Stimulated activated memory B cell treated with anti-CD40 and anti-IgM and Interleukin-4, amounts not matched to agents 10 μg/mL and 1 μg/mL and 100 μg/mL, for 72 hours (primary cell): ENCODE data around the gene KIAA0930.
A peak's percentile ranks its signal among the peaks of the same experiment; 100 is the strongest.

Experiments
- ATAC-seq: fragments of 150-1000 bp; cut with Tn5 transposase; 2 replicates; pipeline ENCODE4 v1.10.0; 2021
- H3K27ac Mint-ChIP-seq: one replicate; pipeline ENCODE4 v1.8.0; 2022; ENCODE audit warnings: mild to moderate bottlenecking, mixed read lengths
- H3K27me3 Mint-ChIP-seq: one replicate; pipeline ENCODE4 v1.8.0; 2022; ENCODE audit warnings: mixed read lengths
- H3K36me3 Mint-ChIP-seq: one replicate; pipeline ENCODE4 v1.8.0; 2022; ENCODE audit warnings: mixed read lengths
- H3K4me1 Mint-ChIP-seq: one replicate; pipeline ENCODE4 v1.8.0; 2022; ENCODE audit warnings: mixed read lengths
- H3K4me3 Mint-ChIP-seq: one replicate; pipeline ENCODE4 v1.8.0; 2022; ENCODE audit warnings: mild to moderate bottlenecking, moderate library complexity, mixed read lengths
- H3K9me3 Mint-ChIP-seq: one replicate; pipeline ENCODE4 v1.8.0; 2022; ENCODE audit warnings: mixed read lengths

The KIAA0930 gene

DNA sequence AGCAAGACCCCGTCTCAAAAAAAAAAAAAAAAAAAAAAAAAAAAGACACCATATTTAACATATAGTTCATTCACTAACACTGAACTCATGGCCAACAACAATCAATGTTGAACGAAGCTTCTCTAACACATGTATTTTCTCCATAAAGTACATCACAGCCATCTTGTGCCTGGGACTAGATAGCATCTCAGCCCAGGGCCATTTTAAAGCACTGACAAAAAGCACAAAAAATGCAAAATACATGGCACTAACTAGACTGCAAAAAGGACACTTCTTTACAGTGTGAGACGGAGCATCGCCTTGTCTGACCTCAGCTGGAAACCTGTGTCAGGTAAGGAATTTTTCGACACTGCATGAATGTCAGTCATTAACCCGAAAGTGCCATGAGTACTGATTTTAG, 23.3 kb downstream of the KIAA0930 start:
- Mint-ChIP-seq H3K27me3 (no peaks in the 10 kb centered on the region), H3K4me1 (peaks cover 49% of the 10 kb centered on the region), H3K27ac (no peak overlapping the region), H3K4me3 (no peak overlapping the region), H3K9me3 (no peaks in the 10 kb centered on the region), H3K36me3 (no peaks in the 10 kb centered on the region)
- no peak for ATAC-seq

DNA sequence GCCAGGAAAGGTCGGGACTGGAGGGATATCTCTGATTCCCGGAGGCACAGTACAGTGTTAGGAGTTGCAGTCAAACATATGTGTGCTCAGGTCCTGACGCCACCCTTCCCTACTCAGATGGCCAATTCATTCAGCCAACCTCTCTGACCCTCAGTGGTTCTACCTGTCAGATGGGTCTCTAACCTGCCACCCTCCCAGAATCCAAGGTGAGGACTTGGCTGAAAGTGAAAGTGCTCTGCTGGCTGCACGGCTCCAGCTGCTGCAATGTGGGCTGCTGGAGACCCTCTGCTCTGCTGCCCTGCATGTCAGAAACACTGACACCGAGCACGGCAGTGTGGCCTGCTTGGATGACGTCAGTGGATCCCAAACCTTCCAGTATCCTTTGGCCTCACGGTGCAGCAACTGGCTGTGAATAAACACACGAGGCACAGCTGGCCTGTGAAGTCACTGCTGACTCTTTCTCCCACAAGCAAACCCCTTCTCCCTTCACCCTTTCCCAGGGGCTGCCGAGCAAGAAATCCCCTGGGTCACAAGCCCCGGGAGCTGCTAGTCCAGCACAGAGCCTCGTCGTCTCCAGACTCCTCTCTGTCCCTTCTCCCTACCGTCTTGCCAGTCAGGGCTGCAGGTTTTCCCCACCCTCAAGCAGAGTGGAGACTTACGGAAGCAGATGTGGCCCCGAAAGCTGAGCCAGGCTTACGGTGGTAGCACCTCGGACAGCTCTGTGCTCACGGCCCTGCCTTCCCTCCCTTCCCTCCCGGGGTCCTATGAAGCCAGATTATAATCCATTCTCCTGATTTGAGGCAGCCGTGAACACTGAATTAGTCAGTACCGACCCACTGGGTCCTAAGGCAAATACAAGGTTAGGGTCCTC, 24.3 kb downstream of the KIAA0930 start:
- no peak overlapping the region for H3K4me3 Mint-ChIP-seq
- H3K27ac Mint-ChIP-seq = no peak overlapping the region
- no peaks in the 10 kb centered on the region for H3K27me3 Mint-ChIP-seq
- H3K4me1 Mint-ChIP-seq = peaks cover 48% of the 10 kb centered on the region
- no peak for ATAC-seq
- H3K36me3 Mint-ChIP-seq = no peaks in the 10 kb centered on the region
- no peaks in the 10 kb centered on the region for H3K9me3 Mint-ChIP-seq

DNA sequence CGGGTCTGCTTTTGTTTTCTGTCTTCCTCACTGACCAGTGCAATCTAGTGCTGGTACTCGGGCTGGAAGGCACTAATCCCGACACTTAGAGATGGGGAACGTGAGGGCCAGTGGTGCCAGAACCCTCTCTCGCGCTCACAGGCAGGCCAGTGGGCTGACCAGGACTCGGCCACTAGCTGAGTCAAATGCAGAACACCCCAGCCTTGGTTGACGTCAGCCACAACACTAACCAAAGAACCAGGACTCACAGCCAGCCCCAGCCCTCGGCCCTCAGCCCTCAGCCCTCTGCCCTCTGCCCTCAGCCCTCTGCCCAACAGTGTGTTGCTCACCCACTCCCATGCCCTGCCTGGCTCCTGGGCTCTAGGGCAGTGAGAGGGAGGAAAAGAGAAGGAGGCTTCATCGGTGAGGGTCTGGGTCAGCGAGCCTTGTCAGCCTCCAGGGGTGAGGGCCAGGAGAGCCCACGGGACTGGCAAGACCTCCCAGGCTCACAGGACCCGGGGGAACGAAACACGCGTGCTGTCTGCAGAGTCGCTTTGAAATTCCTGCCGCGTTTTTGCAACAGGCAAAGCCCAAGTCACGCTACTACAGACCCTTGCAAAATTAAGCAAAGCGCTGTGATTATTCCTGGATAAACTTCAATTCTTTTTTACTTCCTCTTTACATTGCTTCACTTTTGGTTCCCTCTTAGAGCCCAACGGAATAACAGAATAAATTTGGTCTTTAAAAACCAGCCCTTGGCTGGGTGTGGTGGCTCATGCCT, 27.5 kb downstream of the KIAA0930 start:
- H3K36me3 Mint-ChIP-seq = peaks cover 15% of the 10 kb centered on the region
- no peaks in the 10 kb centered on the region for H3K9me3 Mint-ChIP-seq
- H3K4me1 Mint-ChIP-seq = peaks cover 39% of the 10 kb centered on the region
- no peaks in the 10 kb centered on the region for H3K27me3 Mint-ChIP-seq
- no peak overlapping the region for H3K27ac Mint-ChIP-seq
- ATAC-seq = no peak
- H3K4me3 Mint-ChIP-seq = no peak overlapping the region

DNA sequence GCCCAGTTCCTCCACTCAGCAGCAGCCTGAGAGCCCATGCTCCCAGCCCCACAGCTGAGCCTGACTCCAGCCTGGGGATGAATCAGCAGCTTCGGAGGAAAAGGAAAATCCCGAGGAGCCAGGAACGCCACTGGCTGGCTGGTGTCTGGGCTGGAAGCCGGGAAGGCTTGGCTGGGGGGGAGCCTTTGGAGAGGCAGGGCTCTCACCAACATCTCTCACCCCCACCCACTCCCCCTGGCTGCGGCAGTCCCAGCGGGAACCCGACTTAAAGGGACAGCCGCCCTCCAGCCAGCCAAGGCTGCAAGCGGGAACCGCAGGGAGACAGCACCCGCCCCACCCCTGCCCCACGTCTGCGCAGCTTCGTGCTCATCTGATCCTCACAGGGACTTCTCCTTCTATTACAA, 28.4 kb downstream of the KIAA0930 start:
- no peak for ATAC-seq
- Mint-ChIP-seq H3K27me3 (no peaks in the 10 kb centered on the region), H3K9me3 (no peaks in the 10 kb centered on the region), H3K36me3 (peaks cover 15% of the 10 kb centered on the region), H3K27ac (no peak overlapping the region), H3K4me1 (peaks cover 39% of the 10 kb centered on the region), H3K4me3 (no peak overlapping the region)

DNA sequence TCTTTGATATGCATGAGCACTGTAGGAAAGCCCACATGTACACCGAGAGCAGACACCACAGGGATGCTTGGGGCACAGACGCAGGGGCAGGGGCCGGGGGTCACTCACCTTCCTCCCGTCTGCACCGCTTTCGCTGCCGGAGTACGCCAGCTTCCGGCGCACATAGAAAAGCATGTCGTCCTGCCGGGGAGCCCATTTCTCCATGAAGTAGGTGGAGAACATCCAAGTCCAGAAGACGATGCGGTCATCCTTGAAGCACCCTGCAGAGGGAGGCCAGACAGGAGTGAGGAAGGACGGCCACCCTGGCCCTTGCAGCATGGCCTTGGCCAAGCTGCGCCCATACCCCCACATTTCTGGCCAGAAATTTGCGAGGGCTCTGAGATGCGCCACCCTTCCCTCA, 28.8 kb downstream of the KIAA0930 start:
- peaks cover 15% of the 10 kb centered on the region for H3K36me3 Mint-ChIP-seq
- no peak overlapping the region for H3K27ac Mint-ChIP-seq

DNA sequence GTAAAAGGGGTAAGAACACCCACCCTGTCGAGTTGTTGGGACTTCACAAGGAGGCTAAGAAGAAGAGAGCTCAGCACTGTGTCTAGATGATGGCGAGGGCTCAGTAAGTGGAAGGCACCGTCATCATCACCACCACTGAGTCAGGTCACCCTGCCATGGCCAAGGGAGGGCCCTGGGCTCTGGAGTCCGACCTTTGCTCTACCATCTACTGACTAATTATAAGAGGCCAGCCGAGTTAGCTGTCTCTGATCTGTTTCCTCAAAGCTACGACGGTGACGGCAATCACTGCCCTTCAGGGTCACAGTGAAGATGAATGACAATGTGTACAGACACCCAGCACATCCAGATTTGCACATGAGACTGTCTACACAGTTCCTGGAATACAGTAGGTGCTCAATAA, 29.3 kb downstream of the KIAA0930 start:
- Mint-ChIP-seq H3K36me3 (peaks cover 15% of the 10 kb centered on the region), H3K4me3 (no peak overlapping the region), H3K27ac (no peak overlapping the region)

More for the DNA sequence above, 28.8 kb downstream of the KIAA0930 start:
- no peaks in the 10 kb centered on the region for H3K9me3 Mint-ChIP-seq
- ATAC-seq = no peak
- no peak overlapping the region for H3K4me3 Mint-ChIP-seq
- peaks cover 39% of the 10 kb centered on the region for H3K4me1 Mint-ChIP-seq
- H3K27me3 Mint-ChIP-seq = no peaks in the 10 kb centered on the region

DNA sequence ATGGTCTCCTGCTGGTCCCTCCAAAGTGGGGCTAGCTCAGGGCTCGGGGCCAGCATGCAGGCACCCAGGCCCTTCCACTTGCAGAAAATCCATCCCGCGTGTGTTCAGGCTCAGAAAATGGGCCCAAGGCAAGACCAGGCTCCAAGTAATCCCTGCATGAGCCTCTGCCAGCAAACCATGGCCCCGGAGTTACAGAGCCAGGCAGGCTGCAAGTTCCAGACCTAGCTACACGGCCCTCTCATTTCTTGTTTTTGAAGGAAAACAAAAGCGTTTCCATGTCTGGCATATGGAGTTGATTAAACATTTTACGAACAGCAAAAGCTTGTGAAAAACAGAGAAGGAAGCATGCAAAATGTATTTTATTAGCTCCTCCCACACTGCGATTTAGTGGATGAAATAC, 29.7 kb downstream of the KIAA0930 start:
- Mint-ChIP-seq H3K27ac (no peak overlapping the region), H3K9me3 (no peaks in the 10 kb centered on the region), H3K4me1 (peaks cover 34% of the 10 kb centered on the region), H3K36me3 (peaks cover 20% of the 10 kb centered on the region), H3K4me3 (no peak overlapping the region), H3K27me3 (no peaks in the 10 kb centered on the region)
- ATAC-seq = no peak

More for the DNA sequence above, 29.3 kb downstream of the KIAA0930 start:
- Mint-ChIP-seq H3K9me3 (no peaks in the 10 kb centered on the region), H3K27me3 (no peaks in the 10 kb centered on the region), H3K4me1 (peaks cover 36% of the 10 kb centered on the region)
- no peak for ATAC-seq

DNA sequence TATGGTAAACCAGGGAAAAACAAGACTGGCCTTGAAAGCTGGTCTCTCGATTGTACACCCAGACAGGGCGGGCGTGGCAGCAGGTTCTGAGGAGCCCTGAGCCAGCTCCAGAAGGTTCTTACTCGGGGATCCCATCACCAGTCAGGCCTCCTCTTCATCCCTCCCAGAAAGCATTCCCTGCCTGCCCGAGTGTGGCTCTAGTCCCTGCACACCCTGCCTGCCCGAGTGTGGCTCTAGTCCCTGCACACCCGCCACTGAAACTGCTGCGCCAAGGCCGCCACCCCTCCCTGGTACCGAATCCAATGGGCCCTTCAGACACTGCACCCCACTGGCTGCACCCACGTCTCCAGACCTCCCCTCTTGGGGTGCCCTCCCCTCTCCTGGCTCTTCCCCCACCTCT, 30.1 kb downstream of the KIAA0930 start:
- peaks cover 24% of the 10 kb centered on the region for H3K36me3 Mint-ChIP-seq
- H3K27me3 Mint-ChIP-seq = no peaks in the 10 kb centered on the region
- no peaks in the 10 kb centered on the region for H3K9me3 Mint-ChIP-seq
- H3K27ac Mint-ChIP-seq = no peak overlapping the region
- ATAC-seq = no peak
- peaks cover 31% of the 10 kb centered on the region for H3K4me1 Mint-ChIP-seq
- H3K4me3 Mint-ChIP-seq = no peak overlapping the region

DNA sequence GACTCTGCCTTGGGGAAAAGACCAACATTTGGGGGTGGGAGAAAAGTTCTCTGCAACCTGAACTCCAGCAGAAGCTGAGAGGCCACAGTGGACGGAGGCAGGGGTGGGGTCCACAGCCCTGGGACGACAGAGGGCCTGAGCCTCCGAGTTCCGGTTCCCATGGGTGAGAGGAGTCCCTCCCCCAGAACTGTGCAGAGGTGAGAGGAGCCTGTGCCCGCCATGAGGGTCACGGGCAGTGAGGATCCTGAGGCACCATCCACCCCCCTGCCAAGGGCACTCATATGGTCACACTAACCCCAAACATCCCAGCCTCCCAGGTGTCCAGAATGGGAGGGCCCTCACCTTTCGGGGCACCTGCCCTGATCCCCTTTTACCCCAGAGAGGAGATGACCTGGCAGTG, 30.5 kb downstream of the KIAA0930 start:
- Mint-ChIP-seq H3K4me1 (peaks cover 27% of the 10 kb centered on the region), H3K27ac (no peak overlapping the region), H3K4me3 (no peak overlapping the region), H3K9me3 (no peaks in the 10 kb centered on the region), H3K27me3 (no peaks in the 10 kb centered on the region), H3K36me3 (peaks cover 27% of the 10 kb centered on the region)
- no peak for ATAC-seq

DNA sequence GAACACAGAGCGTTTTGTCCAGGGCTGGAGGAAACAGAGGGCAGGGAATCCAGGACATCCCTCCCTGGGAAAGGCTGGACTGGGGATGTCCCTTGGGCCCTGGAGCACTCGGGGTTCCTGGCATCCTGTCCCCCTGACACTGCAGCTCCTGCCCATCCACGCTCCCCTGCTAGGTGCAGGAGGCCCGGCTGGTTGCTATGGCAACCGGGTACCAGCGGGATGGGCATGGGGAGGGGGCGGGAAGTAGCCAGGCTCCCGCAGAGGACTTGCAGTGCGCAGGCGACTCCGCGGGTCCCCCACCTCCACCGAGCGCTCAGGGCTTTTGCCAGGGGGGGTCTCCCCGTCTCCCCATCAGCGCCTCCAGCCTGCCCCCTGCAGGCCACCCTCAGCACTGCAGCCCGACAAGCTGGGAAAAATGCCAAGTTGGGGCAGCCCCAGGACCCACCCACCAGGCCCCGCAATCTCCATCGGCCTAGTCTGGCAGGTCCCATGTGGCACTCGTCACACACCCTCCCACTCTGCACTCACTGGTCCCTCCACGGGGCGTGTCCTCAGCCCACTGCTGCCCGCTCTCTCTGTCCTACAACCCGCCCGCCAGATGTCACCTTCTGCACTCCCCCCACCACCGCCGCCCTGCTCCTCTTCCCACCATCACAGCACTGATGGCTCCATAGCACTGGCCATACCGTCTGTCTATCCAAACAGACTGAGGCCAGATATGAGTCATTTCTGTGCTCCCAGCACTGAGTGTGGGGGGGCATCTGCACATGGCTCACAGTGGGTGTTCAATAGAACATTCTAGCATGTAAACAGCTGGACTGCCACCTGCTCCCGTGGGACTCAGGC, 31.5 kb downstream of the KIAA0930 start:
- no peak overlapping the region for H3K27ac Mint-ChIP-seq
- H3K4me3 Mint-ChIP-seq = no peak overlapping the region
- peaks cover 24% of the 10 kb centered on the region for H3K4me1 Mint-ChIP-seq
- no peaks in the 10 kb centered on the region for H3K27me3 Mint-ChIP-seq
- no peak for ATAC-seq
- H3K9me3 Mint-ChIP-seq = no peaks in the 10 kb centered on the region
- H3K36me3 Mint-ChIP-seq = peaks cover 33% of the 10 kb centered on the region

DNA sequence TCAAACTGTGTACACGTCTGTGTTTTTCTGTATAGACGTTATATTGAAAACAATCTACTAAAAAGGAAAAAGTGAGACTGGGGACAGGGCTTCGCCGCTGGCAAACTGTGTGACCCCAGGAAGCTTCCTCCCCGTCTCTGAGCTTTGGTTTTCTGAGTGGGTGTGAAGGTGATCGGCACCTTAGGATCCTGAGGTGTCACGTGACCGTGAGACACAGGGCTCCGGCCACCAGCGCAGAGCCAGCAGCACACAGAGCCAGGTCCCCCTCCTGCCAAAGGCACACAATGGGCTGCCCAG, 32.0 kb downstream of the KIAA0930 start:
- no peaks in the 10 kb centered on the region for H3K9me3 Mint-ChIP-seq
- no peak overlapping the region for H3K4me3 Mint-ChIP-seq
- no peak overlapping the region for H3K27ac Mint-ChIP-seq
- peaks cover 38% of the 10 kb centered on the region for H3K36me3 Mint-ChIP-seq
- ATAC-seq = no peak
- peaks cover 18% of the 10 kb centered on the region for H3K4me1 Mint-ChIP-seq
- no peaks in the 10 kb centered on the region for H3K27me3 Mint-ChIP-seq

DNA sequence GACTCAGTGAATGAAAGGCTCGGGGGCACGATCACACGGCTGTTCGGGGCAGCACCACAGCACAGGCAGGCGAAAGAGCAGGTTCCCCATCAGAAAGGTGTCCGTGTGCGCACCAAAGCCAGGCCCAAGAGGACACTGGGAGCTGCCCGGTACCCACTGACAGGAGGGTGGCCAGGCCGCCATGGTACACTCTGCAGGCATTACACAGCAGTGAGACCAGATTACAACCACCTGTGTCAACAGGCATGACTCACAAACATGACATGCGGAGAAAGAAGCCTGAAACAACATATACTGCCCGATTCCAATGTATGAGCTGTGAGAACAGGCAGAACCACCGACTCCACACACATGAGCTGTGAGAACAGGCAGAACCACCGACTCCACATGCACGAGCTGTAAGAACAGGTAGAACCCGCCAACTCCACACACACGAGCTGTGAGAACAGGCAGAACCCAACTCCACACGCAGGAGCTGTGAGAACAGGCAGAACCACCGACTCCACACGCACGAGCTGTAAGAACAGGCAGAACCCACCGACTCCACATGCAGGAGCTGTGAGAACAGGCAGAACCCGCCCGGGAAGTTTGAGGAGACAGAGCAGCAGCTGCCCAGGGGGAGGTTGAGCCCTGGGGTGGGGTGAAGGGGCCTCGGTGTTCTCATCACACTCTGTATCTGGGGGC, 32.6 kb downstream of the KIAA0930 start:
- peaks cover 44% of the 10 kb centered on the region for H3K36me3 Mint-ChIP-seq
- no peak overlapping the region for H3K4me3 Mint-ChIP-seq
- no peaks in the 10 kb centered on the region for H3K27me3 Mint-ChIP-seq
- no peaks in the 10 kb centered on the region for H3K9me3 Mint-ChIP-seq
- peaks cover 13% of the 10 kb centered on the region for H3K4me1 Mint-ChIP-seq
- no peak overlapping the region for H3K27ac Mint-ChIP-seq
- no peak for ATAC-seq

DNA sequence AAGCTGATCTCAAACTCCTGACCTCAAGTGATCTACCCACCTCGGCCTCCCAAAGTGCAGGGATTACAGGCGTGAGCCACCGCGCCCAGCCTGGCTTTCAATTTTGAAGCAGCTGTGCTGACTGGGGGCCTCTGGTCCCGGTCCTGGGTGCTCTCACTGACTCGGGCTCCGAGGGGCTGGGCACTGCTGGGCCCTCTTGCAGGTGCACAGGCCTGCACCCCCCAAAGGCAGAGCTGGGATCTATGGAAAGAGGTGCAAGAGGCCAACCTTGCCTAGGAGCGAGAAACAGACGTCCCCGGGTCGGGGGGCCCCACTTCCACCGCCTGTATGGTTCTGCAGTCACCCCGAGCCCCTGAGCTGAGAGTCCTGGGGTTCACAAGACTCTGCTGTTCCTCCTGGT, 33.2 kb downstream of the KIAA0930 start:
- ATAC-seq = no peak
- no peaks in the 10 kb centered on the region for H3K9me3 Mint-ChIP-seq
- H3K27ac Mint-ChIP-seq = no peak overlapping the region
- no peak overlapping the region for H3K4me3 Mint-ChIP-seq
- peaks cover 10% of the 10 kb centered on the region for H3K4me1 Mint-ChIP-seq
- H3K27me3 Mint-ChIP-seq = no peaks in the 10 kb centered on the region
- H3K36me3 Mint-ChIP-seq = peaks cover 44% of the 10 kb centered on the region

DNA sequence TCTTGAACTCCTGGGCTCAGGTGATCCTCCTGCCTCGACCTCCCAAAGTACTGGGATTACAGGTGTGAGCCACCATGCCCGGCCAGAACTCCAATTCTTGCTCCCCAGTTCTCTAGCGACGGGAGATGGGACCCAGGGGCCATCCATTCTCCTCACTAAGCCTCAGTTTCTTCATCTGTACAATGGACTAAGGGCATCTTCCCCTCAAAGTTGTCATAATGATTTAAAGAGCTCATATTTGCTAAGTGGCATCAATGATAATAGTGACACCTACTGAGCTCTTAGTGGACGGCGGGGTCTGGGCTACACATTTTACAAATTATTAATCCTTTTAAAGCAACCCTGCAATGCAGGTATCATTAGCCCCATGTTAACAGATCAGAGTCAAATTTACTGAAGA, 34.5 kb downstream of the KIAA0930 start:
- no peak for ATAC-seq
- H3K27me3 Mint-ChIP-seq = no peaks in the 10 kb centered on the region
- peak overlapping the region; percentile 15 for H3K27ac Mint-ChIP-seq
- H3K4me3 Mint-ChIP-seq = no peak overlapping the region
- no peaks in the 10 kb centered on the region for H3K9me3 Mint-ChIP-seq
- peaks cover 10% of the 10 kb centered on the region for H3K4me1 Mint-ChIP-seq
- peaks cover 51% of the 10 kb centered on the region for H3K36me3 Mint-ChIP-seq
